Fibroblast of the aortic adventitia (primary cell): ENCODE measurements around the gene MUC2. TPM values are rescaled to one million over a fixed set of nuclear protein-coding genes. Genes with fewer than 3 reads are reported as not detected.
A peak's percentile ranks its signal among the peaks of the same experiment; 100 is the strongest.

ENCODE experiments used
- DNase-seq: peaks from one replicate; pipeline ENCODE4 v3.0.0-alpha.2; 2010; ENCODE audit warnings: low read depth
- H3K4me3 ChIP-seq: 2 replicates; pipeline ENCODE4 v1.5.1; 2011; ENCODE audit warnings: low read depth, mild to moderate bottlenecking, control low read depth, low read length, moderate library complexity
- CTCF ChIP-seq: IDR thresholded peaks from 2 replicates; pipeline ENCODE4 v1.5.1; 2011; ENCODE audit warnings: mild to moderate bottlenecking, low read length, control low read depth, inconsistent platforms; ENCODE audit not compliant: insufficient read depth
- total RNA-seq: library from RNA; depleted of rRNA; stranded (reverse); fragments of >200 nt; gene quantifications from 2 replicates; pipeline ENCODE4 v1.2.3, GENCODE V29; 2012; ENCODE audit warnings: low replicate concordance

Gene MUC2
- total RNA-seq, 1 donor: not detected

GRCh38 chr11:1072821-1073231, 1.8 kb upstream of the MUC2 start:
- no peak for DNase-seq
- TF ChIP-seq CTCF: no peak
- H3K4me3 ChIP-seq: no peak overlapping the region

- DNase-seq: peak; percentile 68
- no peak for TF ChIP-seq CTCF
- no peak overlapping the region for H3K4me3 ChIP-seq
These were observed 1.4 kb upstream of the MUC2 start for GRCh38 chr11:1073261-1073724.

GRCh38 chr11:1073851-1074243, 827 bp upstream of the MUC2 start:
- H3K4me3 ChIP-seq: no peak overlapping the region
- no peak for DNase-seq
- TF ChIP-seq CTCF: no peak

- H3K4me3 ChIP-seq: no peak overlapping the region
- DNase-seq: no peak
- no peak for TF ChIP-seq CTCF
These were observed 752 bp downstream of the MUC2 start for GRCh38 chr11:1075341-1075911.

- no peak for TF ChIP-seq CTCF
- no peak for DNase-seq
- no peak overlapping the region for H3K4me3 ChIP-seq
These were observed 1.5 kb downstream of the MUC2 start for GRCh38 chr11:1076061-1076665.

GRCh38 chr11:1077033-1077416, 2.4 kb downstream of the MUC2 start:
- no peak for TF ChIP-seq CTCF
- H3K4me3 ChIP-seq: no peak overlapping the region
- no peak for DNase-seq
